ENCODE measurements around the gene MEGF10. TPM values are rescaled to one million over a fixed set of nuclear protein-coding genes. Genes with fewer than 3 reads are reported as not detected.
A peak's percentile ranks its signal among the peaks of the same experiment; 100 is the strongest.

MEGF10 gene
- total and polyA plus RNA-seq, 2 experiments from 2014 or later: 1.7 to 8.2 TPM

DNA sequence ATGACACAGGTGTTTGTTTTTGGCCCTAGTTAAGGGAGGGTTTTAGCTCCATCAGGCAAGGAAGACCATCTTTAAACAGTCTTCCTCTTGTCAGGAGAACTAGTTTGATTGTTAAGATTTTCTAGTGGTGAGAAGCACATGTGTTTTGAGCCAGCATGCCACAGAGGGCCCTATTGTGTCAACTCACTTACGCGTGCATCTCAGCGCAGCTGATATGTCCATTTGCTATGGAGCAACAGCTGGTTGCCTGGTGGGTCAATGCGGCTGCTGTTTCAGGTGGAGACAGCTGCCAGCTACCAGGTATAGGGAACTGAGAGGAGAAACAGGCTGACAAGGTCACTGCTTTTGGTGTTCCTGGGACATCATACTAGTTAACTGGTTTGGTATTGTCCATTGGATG lies 126.3 kb downstream of the MEGF10 start:
- Histone ChIP-seq H3K4me1 (ENCODE audit: low read depth) (peaks cover 29% of the 10 kb centered on the region), H3K36me3 (no peaks in the 10 kb centered on the region), H3K4me3 (no peak overlapping the region), H3K9me3 (ENCODE audit: low read depth) (no peaks in the 10 kb centered on the region), H3K27ac (no peak overlapping the region), H3K27me3 (no peaks in the 10 kb centered on the region)
- no peak for DNase-seq (ENCODE audit: low read depth in 1 of 2, low spot score in 1 of 2)
- TF ChIP-seq, protein P1, sequence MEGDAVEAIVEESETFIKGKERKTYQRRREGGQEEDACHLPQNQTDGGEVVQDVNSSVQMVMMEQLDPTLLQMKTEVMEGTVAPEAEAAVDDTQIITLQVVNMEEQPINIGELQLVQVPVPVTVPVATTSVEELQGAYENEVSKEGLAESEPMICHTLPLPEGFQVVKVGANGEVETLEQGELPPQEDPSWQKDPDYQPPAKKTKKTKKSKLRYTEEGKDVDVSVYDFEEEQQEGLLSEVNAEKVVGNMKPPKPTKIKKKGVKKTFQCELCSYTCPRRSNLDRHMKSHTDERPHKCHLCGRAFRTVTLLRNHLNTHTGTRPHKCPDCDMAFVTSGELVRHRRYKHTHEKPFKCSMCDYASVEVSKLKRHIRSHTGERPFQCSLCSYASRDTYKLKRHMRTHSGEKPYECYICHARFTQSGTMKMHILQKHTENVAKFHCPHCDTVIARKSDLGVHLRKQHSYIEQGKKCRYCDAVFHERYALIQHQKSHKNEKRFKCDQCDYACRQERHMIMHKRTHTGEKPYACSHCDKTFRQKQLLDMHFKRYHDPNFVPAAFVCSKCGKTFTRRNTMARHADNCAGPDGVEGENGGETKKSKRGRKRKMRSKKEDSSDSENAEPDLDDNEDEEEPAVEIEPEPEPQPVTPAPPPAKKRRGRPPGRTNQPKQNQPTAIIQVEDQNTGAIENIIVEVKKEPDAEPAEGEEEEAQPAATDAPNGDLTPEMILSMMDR (IDR thresholded peaks at IDR 0.05; ENCODE audit: low read depth, low read length): no peak

DNA sequence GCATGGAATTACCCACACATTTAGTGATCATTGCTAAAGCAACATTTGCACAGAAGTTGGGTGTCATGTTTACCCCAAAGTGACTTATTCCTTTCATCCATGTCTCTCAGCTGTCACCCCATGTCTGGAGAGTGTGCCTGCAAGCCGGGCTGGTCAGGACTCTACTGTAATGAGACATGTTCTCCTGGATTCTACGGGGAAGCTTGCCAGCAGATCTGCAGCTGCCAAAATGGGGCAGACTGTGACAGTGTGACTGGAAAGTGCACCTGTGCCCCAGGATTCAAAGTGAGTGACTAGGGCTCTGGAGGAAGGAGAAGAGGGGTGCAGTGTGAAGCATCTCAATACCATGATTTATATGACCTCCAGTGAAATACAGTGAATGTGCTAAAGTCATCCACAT lies 126.9 kb downstream of the MEGF10 start:
- no peak for DNase-seq (ENCODE audit: low read depth in 1 of 2, low spot score in 1 of 2)
- no peak overlapping the region for H3K4me3 ChIP-seq
- no peaks in the 10 kb centered on the region for H3K36me3 ChIP-seq
- no peaks in the 10 kb centered on the region for H3K27me3 ChIP-seq
- H3K4me1 ChIP-seq (ENCODE audit: low read depth): peaks cover 29% of the 10 kb centered on the region
- H3K27ac ChIP-seq: no peak overlapping the region
- no peaks in the 10 kb centered on the region for H3K9me3 ChIP-seq (ENCODE audit: low read depth)
- TF ChIP-seq, protein P1 (IDR thresholded peaks at IDR 0.05; ENCODE audit: low read depth, low read length): no peak

GRCh38 chr5:127418367-127418766 lies 127.8 kb downstream of the MEGF10 start:
- Histone ChIP-seq H3K36me3 (no peaks in the 10 kb centered on the region), H3K4me3 (no peak overlapping the region), H3K9me3 (ENCODE audit: low read depth) (no peaks in the 10 kb centered on the region), H3K27me3 (no peaks in the 10 kb centered on the region), H3K27ac (peak overlapping the region; percentile 21), H3K4me1 (ENCODE audit: low read depth) (peaks cover 29% of the 10 kb centered on the region)
- TF ChIP-seq, protein P1 (IDR thresholded peaks at IDR 0.05; ENCODE audit: low read depth, low read length): no peak
- peak in 1 of 2 donors; percentile 37 for DNase-seq (ENCODE audit: low read depth in 1 of 2, low spot score in 1 of 2)

- TF ChIP-seq, protein P1 (IDR thresholded peaks at IDR 0.05; ENCODE audit: low read depth, low read length): no peak
- Histone ChIP-seq H3K27me3 (no peaks in the 10 kb centered on the region), H3K4me1 (ENCODE audit: low read depth) (peaks cover 29% of the 10 kb centered on the region), H3K9me3 (ENCODE audit: low read depth) (no peaks in the 10 kb centered on the region), H3K4me3 (no peak overlapping the region), H3K36me3 (no peaks in the 10 kb centered on the region), H3K27ac (no peak overlapping the region)
- DNase-seq (ENCODE audit: low read depth in 1 of 2, low spot score in 1 of 2): no peak
Measured at GRCh38 chr5:127418974-127419682, 128.5 kb downstream of the MEGF10 start.

DNA sequence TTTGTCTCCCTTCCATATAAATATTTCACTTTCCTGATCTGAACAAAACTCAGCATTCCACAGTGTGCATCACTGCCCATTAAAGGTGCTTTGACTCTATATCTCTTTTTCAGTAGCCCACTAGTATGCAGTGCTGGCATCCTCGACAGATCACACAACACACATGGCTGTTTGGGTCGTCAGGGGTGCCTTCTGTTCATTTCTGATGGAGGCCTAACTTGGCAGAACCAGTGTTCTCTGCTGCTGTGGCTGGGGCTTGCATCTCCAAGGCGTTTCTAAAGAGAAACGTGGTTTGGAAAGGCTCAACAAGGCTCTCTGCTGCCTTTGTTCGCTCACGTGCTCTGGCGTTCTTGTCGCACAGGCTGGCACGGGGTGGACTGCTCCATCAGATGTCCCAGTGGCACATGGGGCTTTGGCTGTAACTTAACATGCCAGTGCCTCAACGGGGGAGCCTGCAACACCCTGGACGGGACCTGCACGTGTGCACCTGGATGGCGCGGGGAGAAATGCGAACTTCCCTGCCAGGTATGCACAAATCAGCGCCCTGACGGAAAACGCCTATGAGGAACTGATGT lies 129.2 kb downstream of the MEGF10 start:
- peaks cover 34% of the 10 kb centered on the region for H3K4me1 ChIP-seq (ENCODE audit: low read depth)
- H3K4me3 ChIP-seq: no peak overlapping the region
- H3K27ac ChIP-seq: peak overlapping the region; percentile 73
- TF ChIP-seq, protein P1 (IDR thresholded peaks at IDR 0.05; ENCODE audit: low read depth, low read length): no peak
- H3K27me3 ChIP-seq: no peaks in the 10 kb centered on the region
- no peaks in the 10 kb centered on the region for H3K9me3 ChIP-seq (ENCODE audit: low read depth)
- no peaks in the 10 kb centered on the region for H3K36me3 ChIP-seq
- no peak for DNase-seq (ENCODE audit: low read depth in 1 of 2, low spot score in 1 of 2)
